SK-N-SH (cell line): ENCODE measurements around the gene TMEM254. TPM values are rescaled to one million over a fixed set of nuclear protein-coding genes. Genes with fewer than 3 reads are reported as not detected.

Source experiments
- CTCF ChIA-PET: fragments of 300-600, 350-600 bp; formaldehyde crosslinking; extraction: SDS; loops from one replicate; lab custom pipeline; 2021; lab: Yijun Ruan, JAX
- POLR2A ChIA-PET: fragments of 350-600 bp; sonication (Branson Sonifier 250); formaldehyde crosslinking; extraction: SDS; loops from one replicate; lab custom pipeline; 2020; ENCODE audit warnings: antibody characterized with exemption, inconsistent platforms; lab: Yijun Ruan, JAX
- DNase-seq: peaks from one replicate; pipeline ENCODE4 v3.0.0; 2012
- H2AFZ ChIP-seq: fragments of 200-600 bp; sonication (generic); 2 replicates; pipeline ENCODE4 v1.8.1; 2016; ENCODE audit warnings: antibody characterized with exemption, mild to moderate bottlenecking, low read depth
- H3F3A ChIP-seq: fragments of 200-600 bp; sonication (generic); replicated peaks from 2 replicates; pipeline ENCODE3; 2016; ENCODE audit warnings: antibody characterized with exemption, mild to moderate bottlenecking; ENCODE audit not compliant: insufficient read depth
- H3K27ac ChIP-seq, 2 experiments: fragments of 200-500 bp in 1 of 2; fragments of 200-600 bp in 1 of 2; sonication (Bioruptor generic) in 1 of 2; sonication (generic), shearing (Covaris generic) in 1 of 2; 2 replicates each; pipeline versions ENCODE4 v1.5.1 to v1.6.1; 2014 to 2016; ENCODE audit warnings: low read depth in 2 of 2, inconsistent platforms in 1 of 2, low read length in 1 of 2, mild to moderate bottlenecking in 1 of 2, mixed read lengths in 1 of 2
- H3K27me3 ChIP-seq: fragments of 200-600 bp; sonication (generic), shearing (Covaris generic); 2 replicates; pipeline ENCODE4 v1.6.1; 2016; ENCODE audit warnings: mixed run types; ENCODE audit not compliant: insufficient read depth
- H3K36me3 ChIP-seq, 2 experiments: fragments of 200-500 bp in 1 of 2; fragments of 200-600 bp in 1 of 2; sonication (Bioruptor generic) in 1 of 2; sonication (generic) in 1 of 2; replicated peaks in 1 of 2; 2 replicates each; pipeline versions ENCODE3 to v1.5.1; 2014 to 2016; ENCODE audit warnings: low read length in 1 of 2, mild to moderate bottlenecking in 1 of 2; ENCODE audit not compliant: insufficient read depth in 2 of 2, control insufficient read depth in 1 of 2
- H3K4me1 ChIP-seq, 2 experiments: fragments of 200-500 bp in 1 of 2; fragments of 200-600 bp in 1 of 2; sonication (Bioruptor generic) in 1 of 2; sonication (generic), shearing (Covaris generic) in 1 of 2; 2 replicates each; pipeline versions ENCODE4 v1.5.1 to v1.6.1; 2014 to 2016; ENCODE audit warnings: low read depth in 1 of 2, low read length in 1 of 2, mixed run types in 1 of 2; ENCODE audit not compliant: insufficient read depth in 2 of 2, control insufficient read depth in 1 of 2
- H3K4me2 ChIP-seq: fragments of 200-600 bp; sonication (generic), shearing (Covaris generic); 2 replicates; pipeline ENCODE4 v1.6.1; 2017; ENCODE audit warnings: mixed run types
- H3K4me3 ChIP-seq, 2 experiments: fragments of 200-500 bp in 1 of 2; fragments of 200-600 bp in 1 of 2; sonication (Bioruptor generic) in 1 of 2; sonication (generic), shearing (Covaris generic) in 1 of 2; 2 replicates each; pipeline versions ENCODE4 v1.5.1 to v1.8.1; 2014 to 2016; ENCODE audit warnings: low read depth in 2 of 2, inconsistent platforms in 1 of 2, low read length in 1 of 2, mild to moderate bottlenecking in 1 of 2, mixed read lengths in 1 of 2, moderate library complexity in 1 of 2
- H3K79me2 ChIP-seq: fragments of 200-600 bp; sonication (generic); 2 replicates; pipeline ENCODE4 v1.8.1; 2017; ENCODE audit warnings: mild to moderate bottlenecking; ENCODE audit not compliant: insufficient read depth
- H3K9ac ChIP-seq: fragments of 200-600 bp; sonication (generic); 2 replicates; pipeline ENCODE4 v1.6.1; 2017; ENCODE audit warnings: mixed run types
- H3K9me2 ChIP-seq: fragments of 200-600 bp; sonication (generic); 2 replicates; pipeline ENCODE4 v1.6.1; 2017; ENCODE audit warnings: mixed run types
- H3K9me3 ChIP-seq: fragments of 200-600 bp; sonication (generic); 2 replicates; pipeline ENCODE4 v1.6.1; 2017; ENCODE audit warnings: mixed run types, mild to moderate bottlenecking, moderate library complexity
- H4K20me1 ChIP-seq: fragments of 200-600 bp; sonication (generic); 2 replicates; pipeline ENCODE4 v1.6.1; 2017; ENCODE audit warnings: mild to moderate bottlenecking, mixed run types; ENCODE audit not compliant: insufficient read depth
- ELF1 ChIP-seq: IDR thresholded peaks from 2 replicates; pipeline ENCODE4 v1.4.0; 2012
- EP300 ChIP-seq, 2 experiments: IDR thresholded peaks; 2 replicates each; pipeline versions ENCODE4 v1.4.0 to v1.6.1; 2012; ENCODE audit warnings: borderline replicate concordance in 1 of 2, low read depth in 1 of 2, low read length in 1 of 2
- FOXJ3 ChIP-seq: sonication (generic); formaldehyde crosslinking; IDR thresholded peaks from 2 replicates; pipeline ENCODE4 v1.5.1; 2020; ENCODE audit warnings: mild to moderate bottlenecking, missing genetic modification reagents
- FOXM1 ChIP-seq: IDR thresholded peaks from 2 replicates; pipeline ENCODE4 v1.4.0; 2012; ENCODE audit warnings: low read depth, mild to moderate bottlenecking
- GABPA ChIP-seq: IDR thresholded peaks from 2 replicates; pipeline ENCODE4 v1.4.0; 2012; ENCODE audit warnings: low read depth, mild to moderate bottlenecking
- MEF2A ChIP-seq: IDR thresholded peaks from 2 replicates; pipeline ENCODE4 v1.4.0; 2012; ENCODE audit warnings: low read depth, borderline replicate concordance
- MXI1 ChIP-seq: IDR thresholded peaks from 2 replicates; pipeline ENCODE4 v1.6.1; 2012; ENCODE audit warnings: mild to moderate bottlenecking, low read depth, low read length, improper control_type of control experiment
- NFIC ChIP-seq: IDR thresholded peaks from 2 replicates; pipeline ENCODE4 v1.4.0; 2012; ENCODE audit warnings: borderline replicate concordance
- NRF1 ChIP-seq: IDR thresholded peaks from 2 replicates; pipeline ENCODE4 v1.6.1; 2012; ENCODE audit warnings: low read depth, mild to moderate bottlenecking, low read length
- RXRA ChIP-seq: IDR thresholded peaks from 2 replicates; pipeline ENCODE4 v1.4.0; 2012; ENCODE audit warnings: low read depth, mild to moderate bottlenecking, borderline replicate concordance
- SIN3A ChIP-seq: IDR thresholded peaks from 2 replicates; pipeline ENCODE4 v1.6.1; 2012; ENCODE audit warnings: low read depth, mild to moderate bottlenecking, low read length, moderate library complexity, borderline replicate concordance
- TAF1 ChIP-seq: IDR thresholded peaks from 2 replicates; pipeline ENCODE4 v1.6.1; 2012; ENCODE audit warnings: low read depth, mild to moderate bottlenecking, low read length, moderate library complexity, borderline replicate concordance
- TCF12 ChIP-seq: IDR thresholded peaks from 2 replicates; pipeline ENCODE4 v1.4.0; 2012
- TEAD4 ChIP-seq: IDR thresholded peaks from 2 replicates; pipeline ENCODE4 v1.4.0; 2012; ENCODE audit warnings: mild to moderate bottlenecking, borderline replicate concordance; ENCODE audit not compliant: insufficient read depth
- USF1 ChIP-seq: IDR thresholded peaks from 2 replicates; pipeline ENCODE4 v1.4.0; 2012; ENCODE audit warnings: low read depth, borderline replicate concordance
- YY1 ChIP-seq: IDR thresholded peaks from 2 replicates; pipeline ENCODE4 v1.4.0; 2012; ENCODE audit warnings: low read depth, mild to moderate bottlenecking
- ZBTB33 ChIP-seq: IDR thresholded peaks from 2 replicates; pipeline ENCODE4 v1.4.0; 2012; ENCODE audit warnings: low read depth, borderline replicate concordance
- WGBS: methylation state at CpG from one replicate; pipeline ENCODE4 v1.1.6; 2017; ENCODE audit warnings: low lambda C conversion rate; 5-methylcytosine and 5-hydroxymethylcytosine counted together
- polyA plus RNA-seq, 3 experiments: library from polyadenylated mRNA; depleted of rRNA; stranded (reverse); fragments of >200 nt; gene quantifications; 2 replicates each; pipeline ENCODE4 v1.2.3, GENCODE V29; 2012
- TF ChIP-seq, protein P1 (sequence below): IDR thresholded peaks from 2 replicates; pipeline ENCODE4 v1.6.1; 2012; ENCODE audit warnings: mild to moderate bottlenecking, low read depth, low read length, moderate library complexity
- TF ChIP-seq, protein P2 (sequence below): fragments of 150-350 bp; IDR thresholded peaks from 2 replicates; pipeline ENCODE4 v1.6.1; 2017; ENCODE audit warnings: antibody characterized with exemption, low read length, low read depth, borderline replicate concordance

TMEM254 gene
- polyA plus RNA-seq, 1 of the 3 experiments (the other 2 are of a cell fraction) = 20.5 TPM

DNA sequence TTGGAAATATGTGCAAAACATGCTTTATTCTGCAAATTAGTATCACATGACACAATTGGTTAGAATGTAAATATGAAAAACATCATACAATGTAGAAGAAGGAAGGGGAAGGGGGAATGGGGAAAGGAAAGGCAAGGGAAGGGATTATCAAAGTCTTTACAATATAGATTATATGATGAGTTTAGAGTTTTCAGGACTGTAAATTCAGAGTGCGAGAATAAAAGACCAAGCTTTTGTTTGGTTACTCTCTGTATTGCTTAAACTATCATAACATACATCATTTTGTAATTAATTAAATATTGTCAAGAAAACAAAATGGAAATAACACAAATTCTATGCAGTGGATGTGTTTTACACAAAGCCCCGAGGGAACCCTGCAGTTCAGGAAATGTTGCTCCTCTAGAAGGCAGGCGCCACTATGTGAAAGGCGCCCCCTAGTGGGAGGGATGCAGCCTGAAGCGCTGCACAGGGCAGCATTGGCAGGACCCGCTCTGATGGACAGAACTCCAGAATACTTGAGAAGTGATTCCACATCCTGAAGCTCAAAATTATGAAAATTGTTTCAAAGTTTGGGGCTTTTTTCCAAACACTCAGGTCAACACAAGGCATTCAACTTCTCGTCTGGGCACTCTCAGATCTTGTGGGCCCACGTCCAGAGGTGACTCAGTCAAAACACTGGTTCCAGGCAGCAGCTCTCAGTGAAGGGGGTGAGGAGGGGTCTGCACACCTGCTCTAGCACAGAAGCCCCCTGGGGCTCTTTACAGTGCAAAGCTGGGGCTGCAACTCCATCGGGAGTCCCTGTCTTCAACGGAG lies 31.6 kb upstream of the TMEM254 start (continued):
- no peak for TF ChIP-seq EP300 (IDR thresholded peaks at IDR 0.05; ENCODE audit: borderline replicate concordance in 1 of 2, low read depth in 1 of 2, low read length in 1 of 2)
- no peak for TF ChIP-seq ZBTB33
- TF ChIP-seq MEF2A = no peak
- TF ChIP-seq TAF1 = no peak

GRCh38 chr10:80050752-80051151 lies 27.7 kb upstream of the TMEM254 start:
- no peaks in the 10 kb centered on the region for H3K36me3 ChIP-seq
- no peak overlapping the region for H3K9ac ChIP-seq
- H3K4me3 ChIP-seq = no peak overlapping the region
- TF ChIP-seq GABPA (no peak), NFIC (no peak), FOXJ3 (no peak), ZBTB33 (no peak), YY1 (no peak), ELF1 (no peak), SIN3A (no peak), TEAD4 (no peak), NRF1 (no peak), RXRA (no peak), USF1 (no peak), MXI1 (no peak), FOXM1 (no peak), MEF2A (no peak), TCF12 (no peak)
- TF ChIP-seq, protein P1, sequence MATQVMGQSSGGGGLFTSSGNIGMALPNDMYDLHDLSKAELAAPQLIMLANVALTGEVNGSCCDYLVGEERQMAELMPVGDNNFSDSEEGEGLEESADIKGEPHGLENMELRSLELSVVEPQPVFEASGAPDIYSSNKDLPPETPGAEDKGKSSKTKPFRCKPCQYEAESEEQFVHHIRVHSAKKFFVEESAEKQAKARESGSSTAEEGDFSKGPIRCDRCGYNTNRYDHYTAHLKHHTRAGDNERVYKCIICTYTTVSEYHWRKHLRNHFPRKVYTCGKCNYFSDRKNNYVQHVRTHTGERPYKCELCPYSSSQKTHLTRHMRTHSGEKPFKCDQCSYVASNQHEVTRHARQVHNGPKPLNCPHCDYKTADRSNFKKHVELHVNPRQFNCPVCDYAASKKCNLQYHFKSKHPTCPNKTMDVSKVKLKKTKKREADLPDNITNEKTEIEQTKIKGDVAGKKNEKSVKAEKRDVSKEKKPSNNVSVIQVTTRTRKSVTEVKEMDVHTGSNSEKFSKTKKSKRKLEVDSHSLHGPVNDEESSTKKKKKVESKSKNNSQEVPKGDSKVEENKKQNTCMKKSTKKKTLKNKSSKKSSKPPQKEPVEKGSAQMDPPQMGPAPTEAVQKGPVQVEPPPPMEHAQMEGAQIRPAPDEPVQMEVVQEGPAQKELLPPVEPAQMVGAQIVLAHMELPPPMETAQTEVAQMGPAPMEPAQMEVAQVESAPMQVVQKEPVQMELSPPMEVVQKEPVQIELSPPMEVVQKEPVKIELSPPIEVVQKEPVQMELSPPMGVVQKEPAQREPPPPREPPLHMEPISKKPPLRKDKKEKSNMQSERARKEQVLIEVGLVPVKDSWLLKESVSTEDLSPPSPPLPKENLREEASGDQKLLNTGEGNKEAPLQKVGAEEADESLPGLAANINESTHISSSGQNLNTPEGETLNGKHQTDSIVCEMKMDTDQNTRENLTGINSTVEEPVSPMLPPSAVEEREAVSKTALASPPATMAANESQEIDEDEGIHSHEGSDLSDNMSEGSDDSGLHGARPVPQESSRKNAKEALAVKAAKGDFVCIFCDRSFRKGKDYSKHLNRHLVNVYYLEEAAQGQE = no peak
- TF ChIP-seq, protein P2, sequence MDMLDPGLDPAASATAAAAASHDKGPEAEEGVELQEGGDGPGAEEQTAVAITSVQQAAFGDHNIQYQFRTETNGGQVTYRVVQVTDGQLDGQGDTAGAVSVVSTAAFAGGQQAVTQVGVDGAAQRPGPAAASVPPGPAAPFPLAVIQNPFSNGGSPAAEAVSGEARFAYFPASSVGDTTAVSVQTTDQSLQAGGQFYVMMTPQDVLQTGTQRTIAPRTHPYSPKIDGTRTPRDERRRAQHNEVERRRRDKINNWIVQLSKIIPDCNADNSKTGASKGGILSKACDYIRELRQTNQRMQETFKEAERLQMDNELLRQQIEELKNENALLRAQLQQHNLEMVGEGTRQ = no peak
- TF ChIP-seq, all 33 proteins: peak for 0
- no peak overlapping the region for H2AFZ ChIP-seq
- H3K4me2 ChIP-seq = no peak overlapping the region
- H3K4me1 ChIP-seq = no peaks in the 10 kb centered on the region
- no peaks in the 10 kb centered on the region for H3K9me2 ChIP-seq
- CTCF ChIA-PET = no interaction called here
- no peak overlapping the region for H3K27ac ChIP-seq
- DNase-seq = peak; percentile 14
- no peaks in the 10 kb centered on the region for H3F3A ChIP-seq
- H3K9me3 ChIP-seq = no peaks in the 10 kb centered on the region
- no peaks in the 10 kb centered on the region for H4K20me1 ChIP-seq
- no peaks in the 10 kb centered on the region for H3K79me2 ChIP-seq
- H3K27me3 ChIP-seq = no peaks in the 10 kb centered on the region
- 39% methylated on average over 3 of the region's 3 CpGs for WGBS
- POLR2A ChIA-PET = no interaction called here
